ENCODE results near the gene TMPRSS9.
A peak's percentile ranks its signal among the peaks of the same experiment; 100 is the strongest.

The TMPRSS9 gene

DNA sequence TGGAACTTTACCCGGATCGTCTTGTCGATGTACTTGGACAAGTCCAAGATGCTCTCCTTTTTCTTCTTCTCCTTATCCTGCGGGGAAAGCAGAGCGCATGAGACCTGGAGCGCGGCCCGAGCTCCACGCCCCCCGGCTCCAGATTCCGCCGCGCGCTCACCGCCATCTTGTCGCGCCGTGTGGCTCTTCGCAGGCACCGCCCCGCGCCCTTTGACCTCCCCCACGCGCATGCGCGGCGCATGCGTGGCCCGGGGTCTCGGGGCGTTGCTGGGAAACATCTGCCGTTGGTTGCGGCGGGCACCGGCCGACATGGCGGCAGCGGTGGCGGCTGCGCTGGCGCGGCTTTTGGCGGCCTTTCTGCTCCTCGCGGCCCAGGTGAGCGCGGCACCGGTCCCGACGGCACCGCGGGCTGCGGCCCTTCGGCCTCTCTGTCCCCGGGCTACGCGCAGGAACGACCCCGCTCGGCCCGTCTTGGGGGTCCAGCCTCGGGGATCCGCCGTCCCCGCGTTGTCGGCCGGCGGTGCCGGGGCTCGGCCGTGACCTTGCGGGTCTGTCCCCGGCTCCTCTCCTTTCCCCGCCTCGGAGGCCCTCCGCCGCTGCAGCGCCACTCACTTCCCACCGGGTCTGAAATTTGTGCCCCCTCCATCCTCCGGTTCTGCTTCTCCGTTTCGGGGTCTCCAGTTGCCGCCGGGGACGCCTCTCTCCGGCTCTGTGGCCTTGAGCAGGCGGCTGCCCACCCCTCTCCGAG, 31.5 kb upstream of the TMPRSS9 start, which contains the start of the genes LSM7 and SPPL2B:
TSS of gene LSM7 (minus strand) at position 186 of the 748 bp plus-strand sequence. CDS start at position 166, 20 bp downstream.
TSS of gene SPPL2B (plus strand) at position 284 of the 748 bp plus-strand sequence. CDS start at position 310, 26 bp downstream.
- Histone ChIP-seq H3K27ac (peak within 1 kb of the TSS; percentile 32 to 96 (median 88)), H3K4me3 (peak within 1 kb of the TSS; percentile 78 to 99 (median 87))

DNA sequence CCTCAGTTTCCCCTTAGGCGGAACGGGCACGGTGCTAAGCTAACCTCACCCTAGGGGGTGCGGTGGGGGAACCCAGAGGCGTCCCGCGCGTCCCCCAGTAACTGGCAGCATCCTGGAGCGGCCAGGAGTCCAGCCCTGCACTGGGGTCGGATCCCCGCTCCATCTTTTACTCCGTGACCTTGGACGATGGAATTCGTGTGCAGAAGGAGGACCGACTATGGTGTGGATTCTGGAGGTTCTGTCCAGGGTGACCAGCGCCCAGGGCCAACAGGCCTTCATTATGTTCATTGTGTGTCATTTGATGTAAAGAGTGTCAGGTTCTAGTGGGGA, 31.0 kb upstream of the TMPRSS9 start:
- H3K27ac ChIP-seq, result peak overlapping the region; percentile 32 to 96 (median 88)
- peak overlapping the region; percentile 78 to 99 (median 87) for H3K4me3 ChIP-seq

DNA sequence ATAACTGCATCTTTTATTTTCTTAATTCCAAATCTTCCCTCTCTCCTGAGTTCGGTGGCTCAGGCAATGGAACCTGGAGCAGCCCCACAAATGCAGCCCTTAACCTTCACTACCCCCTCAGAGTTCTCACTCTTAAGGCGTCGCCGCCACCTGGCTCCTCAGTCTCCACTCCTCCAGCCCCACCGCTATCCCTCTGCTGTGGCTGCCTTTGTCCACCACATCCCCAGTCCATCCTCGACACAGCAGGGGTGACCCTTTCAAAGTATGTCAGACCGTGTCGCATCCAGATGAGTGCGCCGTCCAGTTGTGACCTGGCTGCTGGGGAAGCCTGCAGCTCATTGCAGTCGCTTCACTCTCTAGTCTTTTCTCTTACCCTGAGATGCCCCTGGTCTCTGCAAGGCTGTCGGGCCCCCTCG, 30.6 kb upstream of the TMPRSS9 start:
- peak overlapping the region in 6 of 7 experiments; percentile 78 to 99 (median 90) for H3K4me3 ChIP-seq
- H3K27ac ChIP-seq, result peak overlapping the region in 5 of 21 experiments; percentile 67 to 92 (median 88)

DNA sequence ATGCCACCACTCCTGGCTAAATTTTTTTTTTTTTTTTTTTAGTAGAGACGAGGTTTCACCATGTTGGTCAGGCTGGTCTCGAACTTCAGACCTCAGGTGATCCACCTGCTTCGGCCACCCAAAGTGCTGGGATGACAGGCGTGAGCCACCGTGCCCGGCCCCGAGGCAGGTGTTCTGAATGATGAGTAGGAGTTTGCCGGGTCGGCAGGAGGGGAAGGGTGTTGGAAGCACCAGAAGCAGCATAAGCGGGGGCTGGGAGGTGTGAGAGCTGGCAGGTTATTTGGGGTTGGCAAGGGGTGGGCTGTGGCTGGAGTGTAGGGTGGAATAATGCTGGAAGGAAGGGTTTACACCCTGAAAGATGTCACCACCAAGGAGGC, 29.8 kb upstream of the TMPRSS9 start:
- Histone ChIP-seq H3K4me3 (no peak overlapping the region), H3K27ac (peak overlapping the region in 2 of 21 experiments; percentile 20 to 37)

DNA sequence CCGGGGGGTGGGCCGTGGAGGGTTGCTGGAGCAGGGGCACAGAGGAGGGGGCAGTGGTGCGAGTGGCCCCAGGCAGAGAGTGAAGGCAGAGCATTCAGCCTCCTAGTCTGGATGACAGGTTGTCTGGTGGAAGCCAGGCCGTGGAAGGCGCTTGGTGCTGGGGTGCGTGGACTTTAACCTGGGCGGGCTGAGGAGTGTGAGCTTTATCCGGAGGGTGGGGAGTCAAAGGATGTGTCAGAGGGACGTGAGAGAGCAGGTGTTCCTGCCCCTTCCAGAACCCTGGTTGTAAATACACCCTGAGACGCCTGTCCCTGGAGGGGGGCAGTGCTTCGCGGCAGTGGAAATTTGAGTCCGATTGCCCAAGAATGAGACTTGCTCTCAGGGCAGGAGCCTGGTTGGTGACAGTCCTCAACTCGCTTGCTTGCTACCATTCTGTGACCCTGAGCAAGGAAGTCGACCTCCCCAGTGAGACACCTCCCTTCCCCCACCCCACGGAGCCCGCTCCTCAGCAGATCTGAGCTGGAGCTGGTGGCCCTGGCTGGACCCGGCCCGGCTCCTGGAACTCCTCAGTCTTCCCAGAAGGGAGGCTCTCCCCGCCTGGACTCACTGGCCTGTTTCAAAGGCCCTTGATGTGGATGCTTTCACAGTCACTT, 29.3 kb upstream of the TMPRSS9 start:
- H3K27ac ChIP-seq, result peak overlapping the region in 4 of 21 experiments; percentile 20 to 58 (median 44)
- H3K4me3 ChIP-seq, result no peak overlapping the region

DNA sequence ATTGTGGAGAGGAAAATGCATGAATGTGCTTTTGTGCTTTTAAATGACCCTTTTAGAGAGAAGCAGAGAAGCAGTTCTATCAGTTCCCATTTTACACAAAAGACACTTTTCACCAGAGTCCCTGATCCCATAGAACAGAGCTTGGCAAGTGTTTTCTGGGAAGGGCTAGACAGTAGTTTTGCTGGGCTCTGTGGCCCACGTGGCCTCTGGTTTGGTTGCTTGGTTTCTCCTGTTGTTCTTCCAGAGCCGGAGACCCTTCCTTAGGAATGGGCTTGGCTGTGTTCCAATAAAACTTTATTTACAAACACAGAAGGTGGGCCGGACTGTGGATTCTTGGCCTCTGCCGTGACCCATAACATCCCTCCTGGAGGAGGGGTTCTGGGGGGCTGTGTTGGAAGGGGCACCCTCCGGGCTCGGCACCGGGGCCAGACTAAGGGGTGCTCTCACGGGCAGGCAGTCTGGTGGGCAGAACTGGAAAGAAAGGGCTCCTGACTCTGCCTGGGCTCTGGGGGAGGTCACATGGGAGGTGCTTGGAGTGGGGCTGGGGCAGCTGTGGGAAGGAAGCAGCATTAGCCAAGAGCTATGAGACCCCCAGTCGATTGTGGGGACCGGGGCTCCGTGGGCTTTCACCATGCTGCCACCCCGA, 28.3 kb upstream of the TMPRSS9 start:
- peak overlapping the region in 11 of 21 experiments; percentile 14 to 77 (median 58) for H3K27ac ChIP-seq
- H3K4me3 ChIP-seq, result no peak overlapping the region

DNA sequence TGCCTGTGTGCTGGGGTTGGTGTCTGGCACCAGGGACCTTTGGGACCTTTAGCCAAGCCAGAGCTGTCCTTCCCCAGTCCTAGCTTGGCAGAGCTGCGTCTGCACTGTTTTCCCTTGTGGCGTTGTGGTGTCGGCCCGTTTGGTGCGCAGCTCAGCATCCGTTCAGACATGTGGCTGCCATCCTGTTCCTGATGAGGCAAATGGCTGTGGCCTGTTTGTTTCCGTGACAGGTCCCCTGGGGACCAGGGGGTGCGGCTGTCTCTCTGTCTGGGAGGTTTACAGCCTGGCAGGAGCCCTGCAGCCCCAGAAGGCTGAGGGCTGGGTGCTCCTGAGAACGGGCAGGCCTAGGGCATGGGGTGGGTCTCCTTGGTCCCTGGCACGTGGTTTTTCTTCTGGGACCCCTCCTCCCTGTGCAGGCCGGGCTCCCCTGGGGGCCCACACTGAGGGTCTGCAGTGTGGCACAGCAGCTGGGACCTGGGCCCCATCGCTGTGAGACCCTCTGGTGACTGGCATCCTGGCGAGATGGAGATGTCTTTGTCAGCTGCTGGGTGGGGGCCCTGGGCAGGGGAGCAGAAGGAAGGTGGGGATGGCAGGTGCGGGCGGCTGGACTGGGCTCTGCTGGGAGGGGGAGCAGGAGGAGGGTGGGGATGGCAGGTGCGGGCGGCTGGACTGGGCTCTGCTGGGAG, 27.6 kb upstream of the TMPRSS9 start:
- Histone ChIP-seq H3K27ac (peak overlapping the region in 10 of 21 experiments; percentile 10 to 77 (median 58)), H3K4me3 (no peak overlapping the region)

DNA sequence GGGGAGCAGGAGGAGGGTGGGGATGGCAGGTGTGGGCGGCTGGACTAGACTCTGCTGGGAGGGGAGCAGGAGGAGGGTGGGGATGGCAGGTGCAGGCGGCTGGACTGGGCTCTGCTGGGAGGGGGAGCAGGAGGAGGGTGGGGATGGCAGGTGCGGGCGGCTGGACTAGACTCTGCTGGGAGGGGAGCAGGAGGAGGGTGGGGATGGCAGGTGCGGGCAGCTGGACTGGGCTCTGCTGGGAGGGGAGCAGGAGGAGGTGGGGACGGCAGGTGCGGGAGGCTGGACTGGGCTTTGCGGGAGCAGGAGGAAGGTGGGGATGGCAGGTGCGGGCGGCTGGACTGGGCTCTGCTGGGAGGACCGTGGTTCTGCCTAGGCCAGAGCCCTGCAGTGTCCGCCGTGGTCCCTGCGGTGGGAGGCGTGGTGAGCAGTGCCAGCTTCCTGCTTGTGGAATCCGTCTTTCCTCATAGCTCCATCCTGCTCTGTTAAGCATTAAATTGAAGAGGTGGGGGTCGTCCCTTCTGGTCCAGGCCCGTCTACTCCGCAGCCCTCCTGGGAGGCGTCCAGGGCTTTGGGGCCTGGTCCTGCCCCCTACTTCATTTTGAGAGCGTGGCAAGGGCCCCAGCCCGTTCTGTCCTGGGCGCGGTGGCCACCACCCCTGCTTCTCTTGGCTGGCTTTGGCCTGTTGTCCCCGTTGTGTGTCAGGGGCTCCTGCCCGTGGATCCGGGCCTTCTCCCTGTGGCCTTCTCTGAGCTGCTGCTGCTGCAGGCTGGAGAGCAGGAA, 26.8 kb upstream of the TMPRSS9 start:
- peak overlapping the region in 9 of 21 experiments; percentile 2 to 77 (median 49) for H3K27ac ChIP-seq
- H3K4me3 ChIP-seq, result no peak overlapping the region

DNA sequence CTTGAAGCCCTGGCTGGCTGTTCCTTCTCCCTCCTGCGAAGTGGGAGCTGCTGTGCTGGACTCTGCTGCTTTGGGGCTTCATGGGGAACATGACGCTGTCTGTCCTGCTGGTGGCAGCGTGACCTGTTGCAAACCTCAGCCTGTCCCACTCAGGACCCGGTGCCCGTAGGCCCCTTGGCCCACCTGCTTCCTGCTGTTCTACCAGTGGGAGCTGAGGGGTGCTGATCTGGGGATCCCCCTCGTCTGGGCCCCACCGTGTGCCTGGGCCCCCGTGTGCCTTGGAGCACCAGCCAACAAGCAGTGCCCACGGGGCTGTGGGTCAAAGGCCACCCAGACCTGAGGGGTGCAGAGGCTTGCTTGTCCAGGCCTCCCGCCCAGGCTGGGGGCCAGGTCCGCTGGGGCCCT, 26.3 kb upstream of the TMPRSS9 start:
- Histone ChIP-seq H3K4me3 (no peak overlapping the region), H3K27ac (peak overlapping the region in 8 of 21 experiments; percentile 2 to 63 (median 30))

DNA sequence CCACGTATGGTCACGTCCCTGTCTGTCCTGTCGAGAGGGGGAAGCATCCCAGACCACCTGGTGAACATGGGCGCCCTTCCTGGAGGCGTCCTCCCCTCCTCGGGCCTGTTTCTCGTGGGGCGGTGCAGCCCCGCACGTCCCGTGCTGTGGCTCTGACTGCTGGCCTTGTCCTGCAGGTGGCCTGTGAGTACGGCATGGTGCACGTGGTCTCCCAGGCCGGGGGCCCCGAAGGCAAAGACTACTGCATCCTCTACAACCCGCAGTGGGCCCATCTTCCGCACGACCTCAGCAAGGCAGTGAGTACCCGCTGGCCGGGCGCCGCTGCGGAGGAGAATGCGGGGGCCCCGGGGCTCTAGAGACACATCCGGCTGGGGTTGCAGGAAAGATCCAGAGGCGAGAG, 25.6 kb upstream of the TMPRSS9 start:
- peak overlapping the region in 1 of 21 experiments; percentile 34 for H3K27ac ChIP-seq
- no peak overlapping the region for H3K4me3 ChIP-seq

DNA sequence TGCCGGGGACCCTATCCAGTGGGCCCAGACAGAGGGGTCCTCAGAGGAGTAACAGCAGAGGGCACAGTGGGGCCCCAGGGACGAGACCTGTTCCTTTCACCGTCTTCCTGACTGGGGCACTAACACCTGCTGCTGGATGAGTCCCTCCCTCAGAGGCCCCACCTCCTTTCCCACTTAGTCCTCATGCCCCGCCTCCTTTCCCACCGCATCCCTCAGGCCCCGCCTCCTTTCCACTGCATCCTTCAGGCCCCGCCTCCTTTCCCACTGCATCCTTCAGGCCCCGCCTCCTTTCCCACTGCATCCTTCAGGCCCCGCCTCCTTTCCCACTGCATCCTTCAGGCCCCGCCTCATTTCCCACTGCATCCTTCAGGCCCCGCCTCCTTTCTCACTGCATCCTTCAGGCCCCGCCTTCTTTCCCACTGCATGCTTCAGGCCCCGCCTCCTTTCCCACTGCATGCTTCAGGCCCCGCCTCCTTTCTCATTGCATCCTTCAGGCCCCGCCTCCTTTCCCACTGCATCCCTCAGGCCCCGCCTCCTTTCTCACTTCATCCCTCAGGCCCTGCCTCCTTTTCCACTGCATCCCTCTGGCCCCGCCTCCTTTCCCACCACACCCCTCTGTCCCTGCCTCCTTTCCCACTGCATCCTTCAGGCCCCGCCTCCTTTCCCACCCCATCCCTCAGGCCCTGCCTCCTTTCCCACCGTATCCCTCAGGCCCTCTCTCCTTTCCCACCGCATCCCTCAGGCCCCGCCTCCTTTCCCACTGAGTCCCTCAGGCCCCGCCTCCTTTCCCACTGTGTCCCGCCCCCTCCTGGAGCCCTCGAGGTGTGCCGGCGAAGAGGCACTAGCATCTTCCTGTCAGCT, 24.8 kb upstream of the TMPRSS9 start:
- no peak overlapping the region for H3K4me3 ChIP-seq
- H3K27ac ChIP-seq, result no peak overlapping the region

DNA sequence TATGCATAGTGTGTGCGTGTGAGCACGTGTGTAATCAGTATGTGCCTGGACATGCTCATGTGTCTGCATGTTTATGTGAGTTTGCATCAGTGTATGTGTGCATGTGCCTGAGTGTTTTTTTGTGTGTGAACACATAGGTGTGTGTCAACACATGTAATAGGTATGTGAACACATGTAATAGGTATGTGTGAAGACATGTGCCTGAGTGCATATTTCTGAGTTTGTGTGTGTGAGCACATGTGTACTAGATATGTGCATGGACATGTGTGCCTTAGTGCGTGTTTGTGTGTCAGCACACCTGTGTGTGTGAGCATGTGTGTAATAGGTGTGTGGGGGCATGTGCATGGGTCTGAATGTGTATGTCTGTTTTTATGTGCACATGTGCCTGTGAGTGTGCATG, 24.2 kb upstream of the TMPRSS9 start:
- Histone ChIP-seq H3K27ac (no peak overlapping the region), H3K4me3 (no peak overlapping the region)

DNA sequence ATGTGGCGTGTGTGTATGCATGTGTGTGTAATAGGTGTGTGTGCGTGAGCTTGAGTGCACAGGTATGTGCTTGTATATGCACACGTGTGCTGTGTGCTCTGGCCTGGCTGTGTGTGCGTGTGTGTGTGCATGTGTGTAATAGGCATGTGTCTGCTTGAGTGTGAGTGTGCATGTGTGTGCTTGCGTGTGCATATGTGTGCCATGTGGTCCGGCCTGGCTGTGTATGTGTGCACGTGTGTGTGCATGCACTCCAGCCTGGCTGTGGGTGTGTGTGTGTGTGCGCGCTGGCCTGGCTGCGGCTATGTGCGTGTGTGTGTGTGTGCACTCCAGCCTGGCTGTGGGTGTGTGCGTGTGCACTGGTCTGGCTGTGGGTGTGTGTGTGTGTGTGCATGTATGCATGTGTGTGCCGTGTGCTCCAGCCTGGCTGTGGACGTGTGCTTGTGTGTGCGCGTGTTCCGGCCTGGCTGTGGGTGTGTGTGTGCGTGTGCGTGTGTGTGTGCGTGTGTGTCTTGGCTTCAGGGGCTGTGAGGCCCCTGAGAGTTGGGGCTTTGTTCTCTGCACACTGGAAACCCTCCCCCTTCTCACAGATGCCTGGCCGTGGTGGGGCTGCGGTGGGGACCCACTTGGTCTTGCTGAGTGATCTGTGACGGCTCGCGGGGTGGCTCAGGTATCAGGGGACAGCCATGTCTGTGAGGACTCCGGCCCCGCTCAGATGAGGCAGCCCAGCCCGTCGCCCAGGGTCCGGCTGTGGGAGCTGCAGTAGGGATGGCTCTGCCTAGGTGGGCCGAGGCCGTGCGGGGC, 23.3 kb upstream of the TMPRSS9 start:
- H3K4me3 ChIP-seq, result no peak overlapping the region
- H3K27ac ChIP-seq, result no peak overlapping the region

DNA sequence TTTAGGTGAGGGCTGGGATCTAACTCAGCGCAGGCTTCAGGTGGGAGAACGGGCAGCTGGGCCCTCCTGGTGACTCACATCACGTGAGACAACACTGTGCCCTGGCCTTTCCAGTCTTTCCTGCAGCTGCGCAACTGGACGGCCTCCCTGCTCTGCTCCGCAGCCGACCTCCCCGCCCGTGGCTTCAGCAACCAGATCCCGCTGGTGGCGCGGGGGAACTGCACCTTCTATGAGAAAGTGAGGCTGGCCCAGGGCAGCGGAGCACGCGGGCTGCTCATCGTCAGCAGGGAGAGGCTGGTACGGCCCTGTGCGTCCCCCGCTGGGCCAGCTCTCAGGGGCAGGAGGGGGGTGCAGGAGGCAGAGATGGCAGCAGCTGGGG, 22.7 kb upstream of the TMPRSS9 start:
- Histone ChIP-seq H3K4me3 (no peak overlapping the region), H3K27ac (no peak overlapping the region)

DNA sequence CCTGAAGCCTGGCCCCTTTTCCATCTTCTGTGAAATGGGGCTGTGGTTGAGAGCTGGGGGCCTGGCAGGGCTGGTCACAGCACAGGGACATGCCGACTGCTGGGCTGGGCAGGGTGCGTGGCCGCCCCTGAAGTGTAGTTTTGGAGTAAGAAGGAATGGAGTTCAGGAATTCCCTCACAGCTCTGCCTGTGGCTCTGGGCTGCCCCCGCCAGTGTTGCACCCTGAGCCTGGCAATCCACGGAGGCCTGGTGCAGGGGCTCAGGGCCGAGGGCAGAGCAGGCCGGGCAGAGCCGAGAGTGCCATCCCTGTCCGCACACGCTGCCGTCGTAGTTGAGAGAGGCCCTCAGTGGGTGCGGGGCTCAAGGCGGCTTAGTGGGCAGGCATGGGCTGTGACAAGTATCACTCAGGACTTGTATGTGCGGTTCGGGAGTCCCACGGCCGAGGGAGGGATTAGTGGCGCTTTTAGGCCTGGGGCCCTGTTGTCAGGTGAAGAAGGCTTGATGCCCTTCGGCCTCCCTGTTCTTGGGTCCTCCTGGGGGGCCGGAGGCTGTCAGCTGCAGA, 21.9 kb upstream of the TMPRSS9 start:
- no peak overlapping the region for H3K4me3 ChIP-seq
- H3K27ac ChIP-seq, result no peak overlapping the region

DNA sequence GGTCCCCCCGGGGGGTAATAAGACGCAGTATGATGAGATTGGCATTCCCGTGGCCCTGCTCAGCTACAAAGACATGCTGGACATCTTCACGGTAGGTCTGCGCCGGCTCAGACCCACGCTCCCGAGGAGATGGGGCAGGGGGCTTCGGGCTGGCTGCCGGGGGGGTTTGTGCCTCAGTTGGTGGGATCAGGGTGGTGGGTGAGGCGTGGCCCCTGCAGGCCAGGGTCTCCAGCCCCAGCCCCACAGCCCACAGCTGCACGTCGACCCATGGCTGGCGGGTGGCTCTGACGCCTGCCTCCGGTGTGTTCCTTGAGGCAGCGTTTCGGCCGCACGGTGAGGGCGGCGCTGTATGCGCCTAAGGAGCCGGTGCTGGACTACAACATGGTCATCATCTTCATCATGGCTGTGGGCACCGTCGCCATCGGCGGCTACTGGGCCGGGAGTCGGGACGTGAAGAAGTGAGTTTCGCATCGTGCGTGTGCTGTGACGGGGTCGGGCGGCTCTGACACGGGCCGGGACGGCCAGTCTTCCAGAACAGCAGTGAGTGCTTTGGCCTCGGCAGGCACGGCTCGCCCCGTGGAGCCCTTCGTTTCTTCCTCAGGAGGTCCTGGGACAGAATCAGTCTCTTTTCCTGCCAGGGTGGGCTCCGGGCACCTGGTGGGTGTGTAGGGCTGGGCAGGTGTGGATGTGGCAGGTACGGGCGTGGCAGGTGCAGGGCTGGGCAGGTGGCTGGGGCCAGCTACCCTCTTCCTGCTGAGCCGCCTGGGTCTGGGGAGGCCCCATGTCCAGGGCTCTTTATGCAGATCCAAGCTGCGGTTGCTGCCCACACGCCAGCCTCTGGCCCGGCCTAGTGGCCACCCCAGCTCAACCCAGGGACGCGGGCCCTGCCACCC, 21.1 kb upstream of the TMPRSS9 start:
- Histone ChIP-seq H3K4me3 (no peak overlapping the region), H3K27ac (no peak overlapping the region)
